HUDEP-2 (cell line): ENCODE data around the gene POMZP3.
"Not testable (repeated sequence)": the region's sequence is repeated elsewhere in the genome, so short reads cannot be mapped to it uniquely, and the experiment has no call there.

ENCODE experiments used
- DNase-seq, 76 experiments: peaks; one replicate each; lab custom pipeline; 2025; ENCODE audit not compliant: unreplicated experiment in 76 of 76; lab: John Stamatoyannopoulos, UW

Gene POMZP3

GRCh38 chr7:76591033-76591432 lies 36.0 kb downstream of the POMZP3 start:
- DNase-seq = not testable (repeated sequence)

DNA sequence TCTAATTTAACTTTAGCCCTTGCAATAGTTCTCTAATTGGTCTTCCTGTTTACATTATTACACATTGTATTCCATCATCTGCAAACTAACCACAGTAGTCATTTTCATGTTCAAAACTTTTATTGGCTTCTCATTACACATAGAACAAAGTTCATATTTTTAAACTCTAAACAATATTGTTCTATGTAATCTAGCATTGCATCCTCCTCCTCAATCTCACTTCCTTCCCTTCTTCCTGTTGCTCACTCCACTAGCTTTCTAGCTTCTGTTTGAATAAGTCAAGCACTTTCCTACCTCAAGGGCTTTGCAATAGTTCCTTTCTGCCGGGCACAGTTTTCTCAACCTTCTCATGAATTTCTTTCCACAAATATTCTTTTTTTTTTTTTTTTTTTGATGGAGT lies 38.5 kb downstream of the POMZP3 start:
- not testable (repeated sequence) for DNase-seq

- DNase-seq = not testable (repeated sequence)
Measured at GRCh38 chr7:76586585-76587315, 40.3 kb downstream of the POMZP3 start.

DNA sequence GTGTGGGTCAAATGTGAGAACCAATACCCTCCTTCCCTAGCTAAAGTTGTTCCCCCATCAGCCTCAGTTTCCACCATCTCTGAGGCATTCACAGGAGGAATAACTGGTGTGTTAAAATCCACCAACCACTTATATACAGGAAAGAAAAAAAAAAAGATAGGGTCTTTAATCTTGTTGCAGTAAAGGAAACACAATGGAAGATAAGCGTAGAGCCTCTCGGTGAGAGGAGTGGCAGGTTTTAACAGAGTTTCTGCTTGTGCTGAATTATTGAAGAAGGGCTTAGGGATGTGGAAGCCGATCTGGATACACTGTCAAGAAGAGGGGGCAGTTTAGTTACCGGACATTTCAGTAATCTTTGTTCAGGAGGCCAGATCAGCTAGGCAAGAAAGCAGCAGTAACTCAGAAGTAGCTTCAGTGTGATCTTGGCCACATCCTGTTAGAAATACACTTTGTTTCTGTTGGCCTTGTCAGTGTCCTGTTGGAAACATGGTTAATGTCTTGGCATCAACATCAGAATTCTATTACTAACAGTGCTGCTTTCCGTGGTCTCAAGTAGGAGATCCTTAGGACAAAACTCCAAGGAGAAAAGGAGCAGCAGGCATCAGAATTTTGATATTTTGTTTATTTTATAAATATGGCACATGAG lies 43.3 kb downstream of the POMZP3 start:
- DNase-seq = not testable (repeated sequence)

GRCh38 chr7:76582848-76583631 lies 44.0 kb downstream of the POMZP3 start:
- peak in 31 of 76 experiments; percentile 1 to 38 (median 14) for DNase-seq

- not testable (repeated sequence) for DNase-seq
Measured at GRCh38 chr7:76575919-76576655, 51.0 kb downstream of the POMZP3 start.

DNA sequence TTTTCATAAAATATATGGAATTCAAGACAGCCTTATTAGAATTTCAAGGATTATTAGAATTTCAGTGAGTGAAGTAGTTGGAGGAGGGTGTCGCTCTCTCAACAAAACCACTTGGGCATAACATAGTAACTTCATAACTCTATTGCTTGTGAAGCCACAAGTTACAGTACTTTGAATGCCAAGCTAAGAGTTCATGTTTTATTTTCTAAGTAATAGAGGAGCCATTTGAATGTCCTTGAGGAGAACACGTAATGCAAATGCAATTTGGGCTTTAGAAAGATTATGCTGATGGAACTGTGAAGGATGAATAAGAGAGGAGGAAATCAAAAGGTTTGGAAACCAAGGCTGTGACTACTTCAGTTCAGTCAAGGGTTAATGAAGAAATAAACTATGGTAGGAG lies 51.6 kb downstream of the POMZP3 start:
- not testable (repeated sequence) for DNase-seq

DNA sequence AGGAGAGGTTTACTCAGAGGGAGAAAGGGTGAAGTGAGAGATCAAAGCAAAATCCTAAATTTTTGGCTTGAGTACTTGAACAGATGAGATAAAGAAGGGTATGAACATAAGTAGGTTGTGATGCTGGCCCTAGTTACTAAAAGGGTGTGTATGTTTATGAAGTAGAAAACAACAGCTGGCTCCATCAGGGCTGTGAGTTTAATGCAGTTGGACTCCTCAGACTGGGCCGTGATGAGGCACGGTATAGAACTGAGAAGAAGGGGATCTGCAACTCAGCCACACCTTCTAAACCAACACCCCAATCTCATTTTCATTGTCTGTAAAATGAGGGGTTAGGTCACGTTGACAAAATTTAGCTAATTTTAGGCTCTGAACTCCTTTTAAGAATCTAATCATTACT lies 54.8 kb downstream of the POMZP3 start:
- not testable (repeated sequence) for DNase-seq

DNA sequence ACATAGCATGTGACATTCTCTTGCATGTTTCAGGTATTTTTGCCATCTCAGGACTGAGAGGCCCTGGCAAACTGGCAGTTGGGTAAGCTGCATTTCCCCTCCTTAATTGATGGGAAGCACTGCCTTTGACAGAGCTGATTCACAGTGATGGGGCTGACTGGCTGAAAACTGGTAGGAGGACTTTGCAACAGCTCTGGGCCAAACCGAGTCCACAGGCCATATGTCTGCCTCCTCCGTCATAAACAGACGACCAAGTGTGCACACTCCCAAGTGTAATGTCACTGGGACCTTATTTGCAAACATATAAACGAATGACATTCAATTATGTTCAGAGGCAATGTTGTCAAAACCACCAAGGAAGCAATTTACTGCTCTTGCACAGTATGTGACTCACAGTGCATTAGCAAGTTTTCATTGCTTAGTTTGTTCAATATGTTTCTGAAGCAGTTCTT lies 56.7 kb downstream of the POMZP3 start:
- not testable (repeated sequence) for DNase-seq

DNA sequence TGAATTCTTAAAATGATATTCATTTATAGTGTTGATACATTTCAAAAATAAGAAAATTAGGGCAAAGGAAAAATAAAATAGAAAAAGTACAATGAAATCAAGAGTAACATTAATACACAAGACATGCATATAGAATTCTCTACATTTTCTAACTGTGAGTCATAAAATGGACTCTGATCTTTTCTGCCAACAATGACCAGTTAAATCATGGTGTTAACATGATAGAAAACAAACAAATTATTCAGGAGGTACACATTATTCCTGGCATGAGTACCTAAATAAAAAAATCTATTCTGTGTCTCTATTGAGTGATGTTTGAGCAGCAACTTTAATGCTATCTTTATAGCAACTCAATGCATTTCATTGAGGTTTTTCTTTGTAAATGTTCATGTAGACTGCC lies 58.3 kb downstream of the POMZP3 start:
- not testable (repeated sequence) for DNase-seq

DNA sequence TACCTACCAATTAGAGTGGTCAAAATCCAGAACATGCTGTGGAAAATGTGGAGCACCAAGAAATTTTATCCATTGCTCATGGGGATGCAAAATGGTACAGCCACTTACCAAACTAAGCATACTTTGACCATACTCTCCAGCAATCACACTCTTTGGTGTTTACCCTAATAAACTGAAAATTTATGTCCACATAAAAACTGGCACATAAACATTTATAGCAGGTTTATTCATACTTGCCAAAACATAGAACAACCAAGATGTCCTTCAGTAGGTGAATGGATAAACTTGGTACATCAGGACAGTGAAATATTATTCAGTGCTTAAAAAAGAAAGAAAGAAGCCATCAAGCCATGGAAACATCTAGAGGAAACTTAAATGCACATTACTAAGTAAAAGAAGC lies 59.3 kb downstream of the POMZP3 start:
- not testable (repeated sequence) for DNase-seq

DNA sequence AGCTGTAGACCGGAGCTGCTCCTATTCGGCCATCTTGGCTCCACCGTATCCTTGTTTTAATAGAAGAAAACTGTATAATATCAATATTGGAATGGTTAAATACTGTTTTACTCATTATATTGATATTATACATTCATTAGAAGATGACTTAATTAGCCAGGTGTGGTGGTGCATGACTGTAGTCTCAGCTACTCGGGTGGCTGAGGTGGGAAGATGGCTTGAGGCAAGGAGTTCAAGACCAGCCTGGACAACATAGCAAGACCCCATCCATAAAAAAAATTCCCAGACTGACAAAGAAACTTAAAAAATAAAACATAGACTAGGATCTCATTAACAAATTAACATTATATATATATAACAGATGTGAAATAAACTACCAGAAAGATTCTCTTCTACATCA lies 59.8 kb downstream of the POMZP3 start:
- not testable (repeated sequence) for DNase-seq

DNA sequence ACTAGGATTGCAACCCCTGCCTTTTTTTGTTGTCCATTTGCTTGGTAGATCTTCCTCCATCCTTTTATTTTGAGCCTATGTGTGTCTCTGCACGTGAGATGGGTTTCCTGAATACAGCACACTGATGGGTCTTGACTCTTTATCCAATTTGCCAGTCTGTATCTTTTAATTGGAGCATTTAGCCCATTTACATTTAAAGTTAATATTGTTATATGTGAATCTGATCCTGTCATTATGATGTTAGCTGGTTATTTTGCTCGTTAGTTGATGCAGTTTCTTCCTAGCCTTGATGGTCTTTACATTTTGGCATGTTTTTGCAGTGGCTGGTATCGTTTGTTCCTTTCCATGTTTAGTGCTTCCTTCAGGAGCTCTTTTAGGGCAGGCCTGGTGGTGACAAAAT lies 62.1 kb downstream of the POMZP3 start:
- not testable (repeated sequence) for DNase-seq

- not testable (repeated sequence) for DNase-seq
Measured at GRCh38 chr7:76561342-76561741, 65.7 kb downstream of the POMZP3 start.

DNA sequence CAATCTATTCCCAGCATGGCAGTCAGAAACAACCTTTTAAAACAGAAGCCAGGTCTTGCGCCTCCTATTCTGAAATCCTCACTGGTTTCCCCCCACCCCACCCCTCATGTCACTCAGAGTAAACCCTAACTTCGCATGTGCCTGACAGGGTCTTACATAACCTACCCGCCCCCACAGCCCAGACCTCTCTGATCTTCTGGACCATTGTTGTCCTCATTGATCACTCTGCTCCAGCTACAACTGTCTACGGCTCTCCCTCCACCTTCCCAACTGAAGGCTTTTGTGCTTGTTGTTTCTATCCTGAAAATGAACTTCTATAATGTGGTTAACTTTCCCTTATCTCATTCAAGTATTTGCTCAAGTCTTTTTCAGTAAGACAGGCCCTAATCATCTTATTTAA lies 66.9 kb downstream of the POMZP3 start:
- not testable (repeated sequence) for DNase-seq
